22Rv1 (cell line): ENCODE measurements around the gene NPTX2.

Experiments used
- H3K27ac ChIP-seq: fragments of 450-650 bp; 2 replicates; pipeline ENCODE4 v1.5.1; 2017
- ZFX ChIP-seq: fragments of 450-650 bp; IDR thresholded peaks from 2 replicates; pipeline ENCODE4 v1.6.1; 2017; ENCODE audit warnings: antibody characterized with exemption, borderline replicate concordance
- TF ChIP-seq, protein P1 (sequence below): fragments of 450-650 bp; IDR thresholded peaks from 2 replicates; pipeline ENCODE4 v1.5.1; 2017; ENCODE audit warnings: mild to moderate bottlenecking

NPTX2 gene

DNA sequence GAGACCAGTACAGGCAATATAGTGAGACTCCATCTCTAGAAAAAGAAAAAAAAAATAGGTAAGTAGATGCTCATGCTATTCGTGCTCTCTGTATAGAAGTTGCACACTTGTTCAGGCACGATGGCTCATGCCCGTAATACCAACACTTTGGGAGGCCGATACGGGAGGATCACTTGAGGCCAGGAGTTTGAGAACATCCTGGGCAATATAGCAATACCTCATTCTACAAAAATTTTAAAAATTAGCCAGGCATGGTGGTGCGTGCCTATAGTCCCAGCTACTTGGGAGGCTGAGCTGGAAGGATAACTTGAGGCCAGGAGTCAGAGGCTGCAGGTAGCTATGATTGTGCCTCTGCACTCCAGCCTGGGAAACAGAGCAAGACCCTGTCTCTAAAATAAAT is 17.2 kb upstream of the NPTX2 start:
- no peak for TF ChIP-seq ZFX
- TF ChIP-seq, protein P1, sequence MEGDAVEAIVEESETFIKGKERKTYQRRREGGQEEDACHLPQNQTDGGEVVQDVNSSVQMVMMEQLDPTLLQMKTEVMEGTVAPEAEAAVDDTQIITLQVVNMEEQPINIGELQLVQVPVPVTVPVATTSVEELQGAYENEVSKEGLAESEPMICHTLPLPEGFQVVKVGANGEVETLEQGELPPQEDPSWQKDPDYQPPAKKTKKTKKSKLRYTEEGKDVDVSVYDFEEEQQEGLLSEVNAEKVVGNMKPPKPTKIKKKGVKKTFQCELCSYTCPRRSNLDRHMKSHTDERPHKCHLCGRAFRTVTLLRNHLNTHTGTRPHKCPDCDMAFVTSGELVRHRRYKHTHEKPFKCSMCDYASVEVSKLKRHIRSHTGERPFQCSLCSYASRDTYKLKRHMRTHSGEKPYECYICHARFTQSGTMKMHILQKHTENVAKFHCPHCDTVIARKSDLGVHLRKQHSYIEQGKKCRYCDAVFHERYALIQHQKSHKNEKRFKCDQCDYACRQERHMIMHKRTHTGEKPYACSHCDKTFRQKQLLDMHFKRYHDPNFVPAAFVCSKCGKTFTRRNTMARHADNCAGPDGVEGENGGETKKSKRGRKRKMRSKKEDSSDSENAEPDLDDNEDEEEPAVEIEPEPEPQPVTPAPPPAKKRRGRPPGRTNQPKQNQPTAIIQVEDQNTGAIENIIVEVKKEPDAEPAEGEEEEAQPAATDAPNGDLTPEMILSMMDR = no peak

DNA sequence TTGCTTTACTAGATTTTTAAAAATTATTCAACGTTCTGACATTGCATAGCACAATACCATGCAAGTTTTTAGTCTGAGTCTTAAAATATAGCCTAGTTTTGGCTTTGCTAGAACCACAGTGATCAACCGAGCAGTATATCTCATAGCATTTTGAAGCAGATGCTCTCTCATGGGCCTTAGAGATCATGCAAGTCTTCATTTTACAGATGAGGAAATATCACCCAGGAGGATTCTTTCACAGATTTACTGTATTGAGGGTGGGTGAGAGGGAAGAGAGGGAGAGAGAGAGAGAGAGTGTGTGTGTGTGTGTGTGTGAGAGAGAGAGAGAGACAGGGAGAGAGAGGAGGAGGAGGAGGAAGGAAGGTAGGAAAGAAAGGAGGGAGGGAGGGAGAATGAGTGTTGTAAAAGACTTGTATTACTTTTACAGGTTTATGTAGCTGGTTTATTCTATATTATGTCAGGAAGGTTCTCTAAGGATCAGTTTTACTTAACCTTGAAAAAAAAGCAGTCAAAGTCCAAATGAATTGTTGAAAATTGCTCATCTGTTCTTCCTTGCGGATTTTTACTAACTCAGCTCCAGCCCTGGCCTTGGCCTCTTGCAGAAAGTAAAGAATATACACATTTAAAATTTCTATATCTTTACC is 14.2 kb upstream of the NPTX2 start:
- TF ChIP-seq ZFX = no peak
- TF ChIP-seq, protein P1 = no peak
- H3K27ac ChIP-seq = no peak overlapping the region

More for the DNA sequence above, 17.2 kb upstream of the NPTX2 start:
- H3K27ac ChIP-seq = no peak overlapping the region

DNA sequence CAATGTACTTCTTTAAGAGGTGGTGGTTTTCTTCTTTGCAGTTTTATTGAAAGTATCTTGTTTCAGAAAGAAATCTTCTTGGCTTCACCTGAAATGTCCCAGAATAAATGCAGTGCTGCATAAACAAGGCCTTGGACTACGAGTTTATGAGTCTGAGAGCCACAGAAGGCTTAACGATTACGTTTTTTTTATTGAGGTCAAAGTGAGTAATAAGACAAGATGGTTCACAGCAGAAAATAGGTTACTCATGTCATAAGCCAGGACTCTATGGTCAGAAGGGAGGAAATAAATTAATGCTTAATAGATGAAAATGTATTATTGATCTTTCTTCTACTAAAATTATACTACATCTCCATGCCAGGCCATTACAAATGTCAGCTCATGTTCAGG is 13.7 kb upstream of the NPTX2 start:
- TF ChIP-seq ZFX = no peak
- TF ChIP-seq, protein P1 = no peak
- no peak overlapping the region for H3K27ac ChIP-seq

DNA sequence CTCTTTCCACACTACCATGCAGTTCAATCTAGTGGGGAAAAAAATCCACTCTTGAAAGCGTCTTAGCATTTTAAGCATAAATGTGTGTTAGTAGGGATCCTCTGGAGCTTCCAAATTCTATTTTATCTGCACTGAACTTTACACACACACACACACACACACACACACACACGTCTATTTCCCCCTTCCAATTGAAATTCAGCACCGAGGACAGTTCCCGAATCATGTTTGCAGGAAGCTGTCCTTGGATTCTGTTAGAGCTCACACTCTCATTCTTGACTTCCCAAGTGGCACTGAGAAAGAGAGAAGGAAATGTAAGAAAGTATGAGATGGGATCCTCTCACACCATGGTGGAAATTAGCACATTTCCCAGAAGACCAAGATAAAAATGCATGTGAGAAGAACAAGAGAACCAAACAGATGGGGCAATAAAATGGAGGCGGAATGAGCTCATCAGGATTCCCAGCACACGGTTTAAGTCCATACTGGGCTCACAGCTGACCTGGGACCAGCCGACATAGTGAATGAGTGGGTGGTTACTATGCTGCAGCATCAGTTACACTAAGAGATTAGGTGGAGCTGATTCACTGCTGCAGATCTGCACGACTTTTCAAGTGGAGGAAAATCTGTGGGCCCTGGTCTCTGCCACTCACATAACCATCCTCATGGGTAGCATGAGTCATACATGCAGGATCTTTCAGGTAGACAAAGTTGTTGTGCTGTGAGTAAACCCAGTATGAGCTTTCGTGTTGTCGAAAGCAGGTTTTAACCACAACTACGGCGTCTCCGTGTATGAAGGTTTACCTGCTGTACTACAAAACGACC is 3.3 kb upstream of the NPTX2 start:
- H3K27ac ChIP-seq = no peak overlapping the region
- no peak for TF ChIP-seq ZFX
- TF ChIP-seq, protein P1 = no peak

DNA sequence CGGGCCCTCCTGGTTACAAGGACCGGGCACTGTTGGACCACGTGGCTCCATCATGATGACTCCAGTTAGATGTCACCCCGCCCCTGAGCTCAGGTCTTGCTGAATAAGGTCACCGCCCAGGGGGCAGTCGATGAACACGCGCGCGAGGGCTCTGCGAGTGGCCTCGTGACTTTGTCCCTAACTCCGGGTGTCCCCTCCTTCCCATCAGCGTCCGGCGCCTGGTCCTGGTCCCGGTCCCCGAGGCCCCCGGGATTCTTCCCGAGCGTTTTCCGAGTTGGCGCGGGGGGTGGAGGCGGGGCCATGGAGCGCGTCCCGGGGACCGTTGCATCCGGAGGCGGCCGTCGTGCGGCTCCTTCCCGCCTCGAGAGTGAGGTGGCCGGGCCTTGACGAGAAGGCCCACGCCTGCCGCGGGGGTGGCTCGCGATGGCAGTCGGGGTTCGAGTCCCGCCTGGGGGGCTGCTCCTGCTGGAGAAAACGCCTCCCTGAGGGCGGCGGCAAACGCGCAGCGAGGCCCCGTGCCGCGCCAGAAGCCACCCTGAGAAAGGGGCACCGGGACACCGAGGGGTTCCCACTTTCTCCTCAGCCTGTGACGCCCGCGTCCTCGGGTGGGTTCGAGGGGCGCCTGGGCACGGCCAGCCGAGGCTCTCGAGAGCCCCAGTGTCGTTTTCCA is 569 bp upstream of the NPTX2 start:
- no peak overlapping the region for H3K27ac ChIP-seq
- TF ChIP-seq ZFX = no peak
- TF ChIP-seq, protein P1 = no peak

DNA sequence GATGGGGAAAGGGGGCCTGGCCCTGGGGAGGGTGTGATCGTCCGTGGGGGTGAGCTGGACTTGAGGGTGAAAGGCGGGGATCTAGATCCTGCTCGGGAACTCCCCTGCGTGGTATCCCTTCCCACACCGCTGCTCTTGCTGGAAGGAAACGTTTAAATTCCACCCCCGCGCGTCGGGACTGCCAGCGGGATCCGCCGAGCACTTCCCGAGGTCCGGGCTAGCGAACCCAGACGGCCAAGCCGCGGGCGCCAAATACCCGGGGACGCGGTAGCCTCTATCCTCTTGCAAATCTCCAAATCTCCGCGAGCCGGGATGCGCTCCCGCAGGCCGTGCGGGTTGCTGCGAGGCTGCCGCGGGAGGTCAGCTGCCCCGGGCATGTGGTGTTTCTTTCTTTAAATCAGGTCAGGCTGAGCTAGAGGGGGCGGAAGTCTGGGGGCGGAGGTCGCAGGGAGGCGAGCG is 904 bp downstream of the NPTX2 start:
- no peak overlapping the region for H3K27ac ChIP-seq
- TF ChIP-seq, protein P1 = no peak
- TF ChIP-seq ZFX = no peak
